Hepatocyte (in vitro differentiated cells): ENCODE results near the gene GRK5.

ENCODE experiments used
- CTCF ChIP-seq: fragments of 200-600 bp; sonication (generic); IDR thresholded peaks from 2 replicates; pipeline ENCODE4 v1.5.1; 2016; ENCODE audit warnings: antibody characterized with exemption, mild to moderate bottlenecking; ENCODE audit not compliant: poor library complexity
- EZH2 ChIP-seq: fragments of 200-600 bp; sonication (generic); IDR thresholded peaks from 2 replicates; pipeline ENCODE4 v1.6.1; 2016; ENCODE audit warnings: antibody characterized with exemption, mild to moderate bottlenecking, borderline replicate concordance
- EZH2phosphoT487 ChIP-seq: fragments of 200-600 bp; sonication (generic); IDR thresholded peaks from one replicate; pipeline ENCODE4 v1.6.1; 2018; ENCODE audit warnings: antibody characterized with exemption, mild to moderate bottlenecking, low read depth, moderate library complexity; ENCODE audit not compliant: unreplicated experiment, severe bottlenecking

DNA sequence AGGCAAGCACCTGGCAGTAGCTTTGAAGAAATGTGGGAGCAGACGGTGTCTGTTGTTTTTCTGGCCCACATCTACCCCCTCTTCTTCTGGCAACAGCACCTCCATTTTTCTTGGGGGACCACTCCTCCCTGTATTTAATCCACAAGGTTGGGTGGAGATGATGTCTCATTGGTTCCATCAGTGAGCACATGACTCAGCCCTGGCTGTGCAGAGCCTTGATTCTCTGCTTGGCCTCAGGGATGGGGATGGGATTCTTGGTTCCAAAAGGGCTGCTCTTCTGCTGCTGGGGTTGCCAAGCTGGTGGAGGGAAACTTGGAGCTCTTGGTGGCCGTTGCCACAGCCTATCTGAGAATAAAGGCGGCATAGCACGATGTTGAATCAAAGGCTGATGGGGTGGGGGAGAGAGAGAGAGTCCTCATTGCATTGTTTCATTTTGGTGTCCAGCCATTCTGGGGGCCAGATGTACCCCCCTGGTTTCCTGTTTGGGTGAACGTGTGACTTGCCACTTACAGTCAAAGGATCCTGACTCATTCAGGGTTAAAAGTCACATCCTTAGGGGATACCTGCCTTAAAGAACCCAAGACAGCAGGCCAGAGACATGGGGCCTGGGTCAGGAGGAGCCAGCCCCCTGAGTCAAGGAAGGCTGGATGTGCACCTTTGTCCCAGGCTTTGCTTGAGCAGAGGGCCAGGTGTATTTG lies 25.9 kb downstream of the GRK5 start:
- TF ChIP-seq CTCF (no peak), EZH2 (no peak), EZH2phosphoT487 (no peak)
